HEK293 (cell line): Measurements from ENCODE around the gene RPL11.

Experiments used
- CTCF ChIA-PET: fragments of 350-600 bp; formaldehyde crosslinking; extraction: SDS; loops from one replicate; lab custom pipeline; 2021; ENCODE audit warnings: antibody characterized with exemption; lab: Yijun Ruan, JAX
- POLR2A ChIA-PET: fragments of 300-600 bp; formaldehyde crosslinking; extraction: SDS; loops from one replicate; lab custom pipeline; 2020; ENCODE audit warnings: antibody characterized with exemption, inconsistent platforms; lab: Yijun Ruan, JAX
- H3K27ac ChIP-seq: fragments of 200-500 bp; sonication (Bioruptor generic); 2 replicates; pipeline ENCODE4 v1.5.1; 2014; ENCODE audit warnings: low read depth, low read length, control low read depth, inconsistent platforms; ENCODE audit errors: extremely low read depth
- H3K36me3 ChIP-seq, 2 experiments: fragments of 200-500 bp in 1 of 2; sonication (Bioruptor generic) in 1 of 2; 1 replicate in 1 of 2; 2 replicates in 1 of 2; pipeline ENCODE4 v1.5.1; 2014 to 2017; ENCODE audit warnings: inconsistent platforms in 2 of 2, low read length in 2 of 2; ENCODE audit not compliant: control insufficient read depth in 2 of 2, insufficient read depth in 1 of 2
- H3K4me1 ChIP-seq: fragments of 200-500 bp; sonication (Bioruptor generic); 2 replicates; pipeline ENCODE4 v1.5.1; 2014; ENCODE audit warnings: mild to moderate bottlenecking, low read length, inconsistent platforms; ENCODE audit not compliant: control insufficient read depth, insufficient read depth
- H3K4me3 ChIP-seq: 2 replicates; pipeline ENCODE4 v1.5.1; 2011; ENCODE audit warnings: low read depth, mild to moderate bottlenecking, control low read depth, low read length, moderate library complexity
- H3K9me3 ChIP-seq: fragments of 200-500 bp; sonication (Bioruptor generic); 2 replicates; pipeline ENCODE4 v1.5.1; 2014; ENCODE audit warnings: low read depth, low read length, inconsistent platforms; ENCODE audit not compliant: control insufficient read depth, insufficient read depth
- KLF16 ChIP-seq: fragments of 450-650 bp; formaldehyde crosslinking; IDR thresholded peaks from 2 replicates; pipeline ENCODE4 v1.5.1; 2017; ENCODE audit warnings: missing biosample characterization, missing genetic modification characterization
- KLF7 ChIP-seq: fragments of 450-650 bp; formaldehyde crosslinking; IDR thresholded peaks from 2 replicates; pipeline ENCODE4 v1.5.1; 2016; ENCODE audit warnings: missing biosample characterization, missing genetic modification characterization, borderline replicate concordance
- SCRT2 ChIP-seq: fragments of 450-650 bp; formaldehyde crosslinking; IDR thresholded peaks from 2 replicates; pipeline ENCODE4 v1.5.1; 2016; ENCODE audit warnings: missing biosample characterization, missing genetic modification characterization
- YY1 ChIP-seq: fragments of 450-650 bp; formaldehyde crosslinking; IDR thresholded peaks from 2 replicates; pipeline ENCODE4 v1.5.1; 2018; ENCODE audit warnings: missing biosample characterization, missing genetic modification characterization
- ZFP69B ChIP-seq: fragments of 450-650 bp; formaldehyde crosslinking; IDR thresholded peaks from 2 replicates; pipeline ENCODE4 v1.5.1; 2016; ENCODE audit warnings: missing biosample characterization, missing genetic modification characterization
- ZIC2 ChIP-seq: fragments of 450-650 bp; formaldehyde crosslinking; IDR thresholded peaks from 2 replicates; pipeline ENCODE4 v1.5.1; 2016; ENCODE audit warnings: missing biosample characterization, missing genetic modification characterization
- ZNF10 ChIP-seq: fragments of 450-650 bp; formaldehyde crosslinking; IDR thresholded peaks from 2 replicates; pipeline ENCODE4 v1.5.1; 2017; ENCODE audit warnings: missing biosample characterization, missing genetic modification characterization
- ZNF155 ChIP-seq: fragments of 450-650 bp; formaldehyde crosslinking; IDR thresholded peaks from 2 replicates; pipeline ENCODE4 v1.5.1; 2016; ENCODE audit warnings: missing biosample characterization, missing genetic modification characterization
- ZNF19 ChIP-seq: fragments of 450-650 bp; formaldehyde crosslinking; IDR thresholded peaks from 2 replicates; pipeline ENCODE4; 2016; ENCODE audit warnings: missing biosample characterization, missing genetic modification characterization, low read depth
- ZNF214 ChIP-seq: fragments of 450-650 bp; formaldehyde crosslinking; IDR thresholded peaks from 2 replicates; pipeline ENCODE4 v1.5.1; 2017; ENCODE audit warnings: missing biosample characterization, mild to moderate bottlenecking, missing genetic modification characterization, borderline replicate concordance
- ZNF223 ChIP-seq: fragments of 450-650 bp; formaldehyde crosslinking; IDR thresholded peaks from 2 replicates; pipeline ENCODE4 v1.5.1; 2016; ENCODE audit warnings: missing biosample characterization, missing genetic modification characterization
- ZNF266 ChIP-seq: fragments of 450-650 bp; formaldehyde crosslinking; IDR thresholded peaks from 2 replicates; pipeline ENCODE4 v1.5.1; 2016; ENCODE audit warnings: missing biosample characterization, missing genetic modification characterization, low read depth
- ZNF416 ChIP-seq: fragments of 450-650 bp; formaldehyde crosslinking; IDR thresholded peaks from 2 replicates; pipeline ENCODE4 v1.5.1; 2016; ENCODE audit warnings: missing biosample characterization, missing genetic modification characterization
- ZNF544 ChIP-seq: fragments of 450-650 bp; formaldehyde crosslinking; IDR thresholded peaks from 2 replicates; pipeline ENCODE4 v1.5.0; 2017; ENCODE audit warnings: missing biosample characterization, missing genetic modification characterization
- ZNF548 ChIP-seq: fragments of 450-650 bp; formaldehyde crosslinking; IDR thresholded peaks from 2 replicates; pipeline ENCODE4 v1.5.1; 2016; ENCODE audit warnings: missing biosample characterization, missing genetic modification characterization
- ZNF558 ChIP-seq: fragments of 450-650 bp; formaldehyde crosslinking; IDR thresholded peaks from 2 replicates; pipeline ENCODE4 v1.5.1; 2016; ENCODE audit warnings: missing biosample characterization, missing genetic modification characterization
- ZNF610 ChIP-seq: fragments of 450-650 bp; formaldehyde crosslinking; IDR thresholded peaks from 2 replicates; pipeline ENCODE4 v1.5.1; 2016; ENCODE audit warnings: missing biosample characterization, missing genetic modification characterization, borderline replicate concordance
- ZNF664 ChIP-seq: fragments of 450-650 bp; formaldehyde crosslinking; IDR thresholded peaks from 2 replicates; pipeline ENCODE4 v1.5.1; 2016; ENCODE audit warnings: missing biosample characterization, missing genetic modification characterization
- ZNF76 ChIP-seq: fragments of 450-650 bp; formaldehyde crosslinking; IDR thresholded peaks from 2 replicates; pipeline ENCODE4; 2016; ENCODE audit warnings: low read depth, missing biosample characterization, missing genetic modification characterization, borderline replicate concordance
- TF ChIP-seq, protein P1 (sequence below): fragments of 450-650 bp; formaldehyde crosslinking; optimal IDR thresholded peaks from 2 replicates; pipeline ENCODE3; 2016; ENCODE audit warnings: missing biosample characterization, mild to moderate bottlenecking, missing genetic modification characterization
- TF ChIP-seq, protein P2 (sequence below): fragments of 450-650 bp; formaldehyde crosslinking; IDR thresholded peaks from 2 replicates; pipeline ENCODE4 v1.5.1; 2016; ENCODE audit warnings: missing biosample characterization, missing genetic modification characterization
- TF ChIP-seq, protein P3 (sequence below): fragments of 450-650 bp; formaldehyde crosslinking; IDR thresholded peaks from 2 replicates; pipeline ENCODE4 v1.5.1; 2016; ENCODE audit warnings: missing biosample characterization, missing genetic modification characterization, low read depth
- TF ChIP-seq, protein P4 (sequence below): fragments of 450-650 bp; formaldehyde crosslinking; IDR thresholded peaks from 2 replicates; pipeline ENCODE4 v1.5.1; 2017; ENCODE audit warnings: missing biosample characterization, missing genetic modification characterization
- TF ChIP-seq, protein P5 (sequence below): fragments of 450-650 bp; formaldehyde crosslinking; IDR thresholded peaks from 2 replicates; pipeline ENCODE4 v1.5.1; 2016; ENCODE audit warnings: missing biosample characterization, missing genetic modification characterization
- TF ChIP-seq, protein P6 (sequence below): fragments of 450-650 bp; formaldehyde crosslinking; IDR thresholded peaks from 2 replicates; pipeline ENCODE4 v1.5.1; 2016; ENCODE audit warnings: missing biosample characterization, missing genetic modification characterization, borderline replicate concordance
- TF ChIP-seq, protein P7 (sequence below): fragments of 450-650 bp; formaldehyde crosslinking; IDR thresholded peaks from 2 replicates; pipeline ENCODE4 v1.5.1; 2016; ENCODE audit warnings: missing biosample characterization, missing genetic modification characterization

RPL11 gene

DNA sequence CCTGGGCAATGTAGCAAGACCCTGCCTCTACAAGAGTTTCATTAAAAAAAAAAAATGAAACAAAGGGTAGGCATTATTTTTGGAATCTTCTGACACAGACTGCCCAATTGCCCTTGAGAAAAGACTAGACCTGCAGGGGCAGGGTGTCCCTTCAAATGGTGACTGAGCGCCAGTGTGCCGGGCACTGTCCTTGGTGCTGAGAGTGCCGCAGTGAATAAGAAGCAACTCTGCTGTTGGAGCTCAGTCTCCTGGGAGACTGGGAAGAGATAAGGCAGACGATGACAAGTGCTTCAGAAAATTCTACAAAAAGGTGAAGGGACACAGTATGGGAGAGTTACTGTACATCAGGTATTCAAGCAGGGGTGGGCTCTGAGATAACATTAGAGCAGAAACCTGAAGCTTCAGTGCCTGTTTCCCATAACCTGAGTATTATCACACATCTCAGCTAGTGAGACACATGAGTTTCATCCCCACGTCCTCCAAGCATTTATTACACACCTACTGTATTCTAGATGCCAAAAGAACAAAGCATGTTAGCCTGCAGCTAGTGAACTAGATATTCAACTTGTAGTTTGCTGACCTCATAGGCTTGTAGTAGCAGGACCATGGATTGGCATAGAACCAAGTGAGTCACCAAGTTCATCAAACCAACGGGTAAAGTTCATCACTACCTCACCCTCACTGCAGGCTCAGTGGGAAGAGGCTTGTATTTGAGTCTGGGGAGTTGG is 18.4 kb upstream of the RPL11 start:
- CTCF ChIA-PET, result interaction anchor here (0.6 to 9.6 kb wide), 7 partner anchors 7 to 78 kb away, joined by 3 to 72 read pairs (median 4); no protein-coding TSS in a partner anchor
- H3K27ac ChIP-seq, result no peak overlapping the region
- no peaks in the 10 kb centered on the region for H3K4me1 ChIP-seq
- no peaks in the 10 kb centered on the region for H3K36me3 ChIP-seq
- POLR2A ChIA-PET, result interaction anchor here (1.0 to 1.2 kb wide), 2 partner anchors 19 to 329 kb away, joined by 3 to 6 read pairs; partner anchors contain the start of genes HNRNPR and RPL11
- no peak overlapping the region for H3K4me3 ChIP-seq
- H3K9me3 ChIP-seq, result no peaks in the 10 kb centered on the region
- TF ChIP-seq, protein P1, sequence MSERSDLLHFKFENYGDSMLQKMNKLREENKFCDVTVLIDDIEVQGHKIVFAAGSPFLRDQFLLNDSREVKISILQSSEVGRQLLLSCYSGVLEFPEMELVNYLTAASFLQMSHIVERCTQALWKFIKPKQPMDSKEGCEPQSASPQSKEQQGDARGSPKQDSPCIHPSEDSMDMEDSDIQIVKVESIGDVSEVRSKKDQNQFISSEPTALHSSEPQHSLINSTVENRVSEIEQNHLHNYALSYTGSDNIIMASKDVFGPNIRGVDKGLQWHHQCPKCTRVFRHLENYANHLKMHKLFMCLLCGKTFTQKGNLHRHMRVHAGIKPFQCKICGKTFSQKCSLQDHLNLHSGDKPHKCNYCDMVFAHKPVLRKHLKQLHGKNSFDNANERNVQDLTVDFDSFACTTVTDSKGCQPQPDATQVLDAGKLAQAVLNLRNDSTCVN, result no peak
- no peak for TF ChIP-seq ZNF548 (tag by site-specific recombination)
- TF ChIP-seq ZNF214, result no peak
- no peak for TF ChIP-seq ZNF76 (tag by site-specific recombination)
- TF ChIP-seq YY1 (tag by site-specific recombination), result no peak
- TF ChIP-seq, protein P2, sequence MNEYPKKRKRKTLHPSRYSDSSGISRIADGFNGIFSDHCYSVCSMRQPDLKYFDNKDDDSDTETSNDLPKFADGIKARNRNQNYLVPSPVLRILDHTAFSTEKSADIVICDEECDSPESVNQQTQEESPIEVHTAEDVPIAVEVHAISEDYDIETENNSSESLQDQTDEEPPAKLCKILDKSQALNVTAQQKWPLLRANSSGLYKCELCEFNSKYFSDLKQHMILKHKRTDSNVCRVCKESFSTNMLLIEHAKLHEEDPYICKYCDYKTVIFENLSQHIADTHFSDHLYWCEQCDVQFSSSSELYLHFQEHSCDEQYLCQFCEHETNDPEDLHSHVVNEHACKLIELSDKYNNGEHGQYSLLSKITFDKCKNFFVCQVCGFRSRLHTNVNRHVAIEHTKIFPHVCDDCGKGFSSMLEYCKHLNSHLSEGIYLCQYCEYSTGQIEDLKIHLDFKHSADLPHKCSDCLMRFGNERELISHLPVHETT, result peak; percentile 17; the same call in 1 of the 2 replicates
- TF ChIP-seq ZIC2, result no peak
- no peak for TF ChIP-seq ZNF664 (tag by site-specific recombination)
- no peak for TF ChIP-seq ZNF544 (tag by site-specific recombination)
- TF ChIP-seq, protein P3, sequence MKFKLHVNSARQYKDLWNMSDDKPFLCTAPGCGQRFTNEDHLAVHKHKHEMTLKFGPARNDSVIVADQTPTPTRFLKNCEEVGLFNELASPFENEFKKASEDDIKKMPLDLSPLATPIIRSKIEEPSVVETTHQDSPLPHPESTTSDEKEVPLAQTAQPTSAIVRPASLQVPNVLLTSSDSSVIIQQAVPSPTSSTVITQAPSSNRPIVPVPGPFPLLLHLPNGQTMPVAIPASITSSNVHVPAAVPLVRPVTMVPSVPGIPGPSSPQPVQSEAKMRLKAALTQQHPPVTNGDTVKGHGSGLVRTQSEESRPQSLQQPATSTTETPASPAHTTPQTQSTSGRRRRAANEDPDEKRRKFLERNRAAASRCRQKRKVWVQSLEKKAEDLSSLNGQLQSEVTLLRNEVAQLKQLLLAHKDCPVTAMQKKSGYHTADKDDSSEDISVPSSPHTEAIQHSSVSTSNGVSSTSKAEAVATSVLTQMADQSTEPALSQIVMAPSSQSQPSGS (tag by site-specific recombination), result 0 out of 2 replicates have a peak, but pooled peaks have one; percentile 11
- TF ChIP-seq ZNF155 (tag by site-specific recombination), result no peak
- TF ChIP-seq KLF16 (tag by site-specific recombination), result no peak
- 0 out of 2 replicates have a peak, but pooled peaks have one; percentile 38 for TF ChIP-seq ZNF558 (tag by site-specific recombination)
- TF ChIP-seq ZNF10, result peak; percentile 14; the same call in 1 of the 2 replicates
- TF ChIP-seq, protein P4, sequence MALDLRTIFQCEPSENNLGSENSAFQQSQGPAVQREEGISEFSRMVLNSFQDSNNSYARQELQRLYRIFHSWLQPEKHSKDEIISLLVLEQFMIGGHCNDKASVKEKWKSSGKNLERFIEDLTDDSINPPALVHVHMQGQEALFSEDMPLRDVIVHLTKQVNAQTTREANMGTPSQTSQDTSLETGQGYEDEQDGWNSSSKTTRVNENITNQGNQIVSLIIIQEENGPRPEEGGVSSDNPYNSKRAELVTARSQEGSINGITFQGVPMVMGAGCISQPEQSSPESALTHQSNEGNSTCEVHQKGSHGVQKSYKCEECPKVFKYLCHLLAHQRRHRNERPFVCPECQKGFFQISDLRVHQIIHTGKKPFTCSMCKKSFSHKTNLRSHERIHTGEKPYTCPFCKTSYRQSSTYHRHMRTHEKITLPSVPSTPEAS (tag by site-specific recombination), result no peak
- TF ChIP-seq, protein P5, sequence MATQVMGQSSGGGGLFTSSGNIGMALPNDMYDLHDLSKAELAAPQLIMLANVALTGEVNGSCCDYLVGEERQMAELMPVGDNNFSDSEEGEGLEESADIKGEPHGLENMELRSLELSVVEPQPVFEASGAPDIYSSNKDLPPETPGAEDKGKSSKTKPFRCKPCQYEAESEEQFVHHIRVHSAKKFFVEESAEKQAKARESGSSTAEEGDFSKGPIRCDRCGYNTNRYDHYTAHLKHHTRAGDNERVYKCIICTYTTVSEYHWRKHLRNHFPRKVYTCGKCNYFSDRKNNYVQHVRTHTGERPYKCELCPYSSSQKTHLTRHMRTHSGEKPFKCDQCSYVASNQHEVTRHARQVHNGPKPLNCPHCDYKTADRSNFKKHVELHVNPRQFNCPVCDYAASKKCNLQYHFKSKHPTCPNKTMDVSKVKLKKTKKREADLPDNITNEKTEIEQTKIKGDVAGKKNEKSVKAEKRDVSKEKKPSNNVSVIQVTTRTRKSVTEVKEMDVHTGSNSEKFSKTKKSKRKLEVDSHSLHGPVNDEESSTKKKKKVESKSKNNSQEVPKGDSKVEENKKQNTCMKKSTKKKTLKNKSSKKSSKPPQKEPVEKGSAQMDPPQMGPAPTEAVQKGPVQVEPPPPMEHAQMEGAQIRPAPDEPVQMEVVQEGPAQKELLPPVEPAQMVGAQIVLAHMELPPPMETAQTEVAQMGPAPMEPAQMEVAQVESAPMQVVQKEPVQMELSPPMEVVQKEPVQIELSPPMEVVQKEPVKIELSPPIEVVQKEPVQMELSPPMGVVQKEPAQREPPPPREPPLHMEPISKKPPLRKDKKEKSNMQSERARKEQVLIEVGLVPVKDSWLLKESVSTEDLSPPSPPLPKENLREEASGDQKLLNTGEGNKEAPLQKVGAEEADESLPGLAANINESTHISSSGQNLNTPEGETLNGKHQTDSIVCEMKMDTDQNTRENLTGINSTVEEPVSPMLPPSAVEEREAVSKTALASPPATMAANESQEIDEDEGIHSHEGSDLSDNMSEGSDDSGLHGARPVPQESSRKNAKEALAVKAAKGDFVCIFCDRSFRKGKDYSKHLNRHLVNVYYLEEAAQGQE (tag by site-specific recombination), result peak; percentile 96
- TF ChIP-seq, protein P6, sequence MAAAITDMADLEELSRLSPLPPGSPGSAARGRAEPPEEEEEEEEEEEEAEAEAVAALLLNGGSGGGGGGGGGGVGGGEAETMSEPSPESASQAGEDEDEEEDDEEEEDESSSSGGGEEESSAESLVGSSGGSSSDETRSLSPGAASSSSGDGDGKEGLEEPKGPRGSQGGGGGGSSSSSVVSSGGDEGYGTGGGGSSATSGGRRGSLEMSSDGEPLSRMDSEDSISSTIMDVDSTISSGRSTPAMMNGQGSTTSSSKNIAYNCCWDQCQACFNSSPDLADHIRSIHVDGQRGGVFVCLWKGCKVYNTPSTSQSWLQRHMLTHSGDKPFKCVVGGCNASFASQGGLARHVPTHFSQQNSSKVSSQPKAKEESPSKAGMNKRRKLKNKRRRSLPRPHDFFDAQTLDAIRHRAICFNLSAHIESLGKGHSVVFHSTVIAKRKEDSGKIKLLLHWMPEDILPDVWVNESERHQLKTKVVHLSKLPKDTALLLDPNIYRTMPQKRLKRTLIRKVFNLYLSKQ, result no peak
- TF ChIP-seq ZNF266 (tag by site-specific recombination), result no peak
- no peak for TF ChIP-seq ZNF19 (tag by site-specific recombination)
- TF ChIP-seq ZNF416, result no peak
- TF ChIP-seq KLF7, result no peak
- TF ChIP-seq ZNF610 (tag by site-specific recombination), result no peak
- TF ChIP-seq, protein P7, sequence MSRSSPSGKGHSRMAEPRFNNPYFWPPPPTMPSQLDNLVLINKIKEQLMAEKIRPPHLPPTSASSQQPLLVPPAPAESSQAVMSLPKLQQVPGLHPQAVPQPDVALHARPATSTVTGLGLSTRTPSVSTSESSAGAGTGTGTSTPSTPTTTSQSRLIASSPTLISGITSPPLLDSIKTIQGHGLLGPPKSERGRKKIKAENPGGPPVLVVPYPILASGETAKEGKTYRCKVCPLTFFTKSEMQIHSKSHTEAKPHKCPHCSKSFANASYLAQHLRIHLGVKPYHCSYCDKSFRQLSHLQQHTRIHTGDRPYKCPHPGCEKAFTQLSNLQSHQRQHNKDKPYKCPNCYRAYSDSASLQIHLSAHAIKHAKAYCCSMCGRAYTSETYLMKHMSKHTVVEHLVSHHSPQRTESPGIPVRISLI (tag by site-specific recombination), result no peak
- no peak for TF ChIP-seq ZNF223 (tag by site-specific recombination)
- TF ChIP-seq ZFP69B (tag by site-specific recombination), result no peak
- TF ChIP-seq SCRT2 (tag by site-specific recombination), result peak; percentile 89; the same call in 1 of the 2 replicates
